Epithelial cell of umbilical artery (primary cell): ENCODE measurements around the gene WDR18. TPM values are rescaled to one million over a fixed set of nuclear protein-coding genes. Genes with fewer than 3 reads are reported as not detected.

ENCODE experiments used
- total RNA-seq: library from RNA; depleted of rRNA; stranded (reverse); fragments of >200 nt; gene quantifications from 2 replicates; pipeline ENCODE4 v1.2.3, GENCODE V29; 2014

The WDR18 gene
- total RNA-seq, result 83.3 and 118 TPM in 2 replicates

GRCh38 chr19:984165-984967 lies at the start of gene WDR18:
TSS of gene WDR18 (plus strand) at chr19:984345. CDS start at chr19:984354, 9 bp downstream.

GRCh38 chr19:1000095-1000494 lies 15.9 kb downstream of the WDR18 start, which contains the start of gene GRIN3B:
TSS of gene GRIN3B (plus strand) at chr19:1000419. CDS start at chr19:1000438, 19 bp downstream.

GRCh38 chr19:1020868-1021425 lies 36.8 kb downstream of the WDR18 start, which contains the start of gene TMEM259:
TSS of gene TMEM259 (minus strand) at chr19:1021123. CDS start at chr19:1020996, 127 bp downstream.

DNA sequence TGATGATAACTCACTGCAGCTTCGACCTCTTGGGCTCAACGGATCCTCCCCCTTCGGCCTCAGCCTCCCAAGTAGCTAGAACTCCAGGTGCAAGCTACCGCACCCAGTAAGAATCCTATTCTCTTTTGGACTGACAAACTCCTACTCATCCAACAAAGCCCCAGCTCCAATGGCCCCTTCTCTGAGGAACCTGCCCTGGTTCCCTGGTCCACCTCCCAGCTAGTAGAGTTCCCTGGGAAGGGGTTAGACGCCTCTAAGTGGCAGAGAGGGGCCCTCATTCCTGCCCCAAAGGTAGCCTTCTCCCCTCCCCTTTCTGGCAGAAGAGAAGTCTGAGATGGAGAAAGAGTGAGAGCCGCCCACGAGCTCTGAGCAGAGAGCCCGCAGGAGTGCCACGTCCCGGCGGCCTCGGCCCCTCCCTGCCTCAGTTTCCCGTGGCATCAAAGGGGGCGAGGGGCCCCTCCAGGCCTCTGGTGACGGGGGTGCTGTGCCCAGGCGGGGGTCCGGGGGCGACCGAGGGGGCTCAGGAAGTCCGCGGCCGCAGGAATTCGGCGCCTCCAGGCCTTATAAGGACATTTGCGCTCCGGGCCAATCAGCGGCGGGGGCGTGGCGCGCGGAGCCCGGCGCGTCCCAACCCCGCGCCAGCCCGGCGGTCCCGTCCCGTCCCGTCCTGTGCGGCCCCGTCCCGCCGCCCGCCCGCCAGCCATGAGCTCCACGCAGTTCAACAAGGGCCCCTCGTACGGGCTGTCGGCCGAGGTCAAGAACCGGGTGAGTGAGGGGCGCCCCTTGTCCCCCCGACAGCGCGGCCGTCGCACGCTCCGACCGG lies 42.0 kb downstream of the WDR18 start, which contains the start of gene CNN2:
Gene CNN2, plus strand, starts transcription at position 649 of the 823 bp plus-strand sequence. Its CDS starts 54 bp downstream, at position 703.

DNA sequence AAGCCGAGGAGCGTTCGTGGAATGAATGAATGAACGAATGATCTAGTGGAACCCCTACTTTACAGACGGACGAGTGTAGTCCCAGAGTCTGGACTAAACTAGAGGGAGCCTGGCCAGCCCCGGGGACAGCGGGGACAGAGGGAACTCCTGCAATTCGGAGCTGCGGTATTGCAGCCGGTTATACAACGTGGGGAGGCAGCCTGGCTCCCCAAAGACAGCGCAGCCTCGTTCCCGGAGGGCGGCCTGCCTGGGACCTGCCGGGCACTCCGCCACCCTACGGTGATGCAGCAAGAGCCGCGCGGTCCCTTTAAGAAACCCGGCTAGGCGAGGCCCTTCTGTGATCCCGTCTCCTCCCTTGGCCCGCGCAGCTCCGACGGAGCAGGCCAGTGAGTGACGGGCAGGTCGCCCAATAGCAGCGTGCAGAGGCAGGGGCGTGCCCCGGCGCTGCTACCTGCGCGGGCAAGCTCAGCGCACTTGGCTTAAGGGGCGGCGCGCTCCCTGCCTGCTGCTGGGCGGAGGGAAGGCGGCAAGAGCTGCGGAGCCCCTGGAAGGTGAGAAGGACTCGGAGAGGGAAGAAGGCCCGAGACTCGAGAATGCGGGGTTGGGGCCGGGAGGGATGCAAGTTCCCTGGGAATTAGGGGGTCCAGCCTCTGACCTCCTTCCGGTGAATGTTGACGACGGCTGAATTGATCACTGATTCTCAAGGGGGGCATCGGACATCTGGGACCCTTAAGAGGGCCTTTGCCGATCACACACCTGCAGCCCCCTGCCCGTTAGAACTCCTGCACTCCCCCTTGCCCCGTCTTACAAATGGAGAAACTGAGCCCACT lies 55.7 kb downstream of the WDR18 start, which contains the start of gene ABCA7:
Gene ABCA7, plus strand, starts transcription at position 462 of the 830 bp plus-strand sequence. CDS start 1,255 bp downstream, outside the sequence.

Other genes starting within 250 kb of the WDR18 start
- gene MISP, start 233.2 kb upstream of the WDR18 start, total RNA-seq, result not detected in 2 replicates
- 107 and 220 TPM in 2 replicates for gene PTBP1, start 186.9 kb upstream of the WDR18 start, total RNA-seq
- gene PLPPR3, start 162.4 kb upstream of the WDR18 start, total RNA-seq, result 0.15 and 0.97 TPM in 2 replicates
- gene AZU1, start 156.5 kb upstream of the WDR18 start, total RNA-seq, result not detected in 2 replicates
- not detected in 2 replicates for gene PRTN3, start 143.3 kb upstream of the WDR18 start, total RNA-seq
- gene ELANE, start 132.0 kb upstream of the WDR18 start, total RNA-seq, result not detected in 2 replicates
- 0.30 and 1.3 TPM in 2 replicates for gene CFD, start 124.7 kb upstream of the WDR18 start, total RNA-seq
- gene MED16, start 91.2 kb upstream of the WDR18 start, total RNA-seq, result 17.2 and 23.4 TPM in 2 replicates
- not detected in 2 replicates for gene RNU6-9, start 90.9 kb upstream of the WDR18 start, total RNA-seq
- 14.0 and 18.8 TPM in 2 replicates for gene R3HDM4, start 71.1 kb upstream of the WDR18 start, total RNA-seq
- gene KISS1R, start 67.0 kb upstream of the WDR18 start, total RNA-seq, result not detected in 2 replicates
- gene ARID3A, start 58.3 kb upstream of the WDR18 start, total RNA-seq, result 2.7 and 7.1 TPM in 2 replicates
- 0.65 TPM in 1 of 2 replicates, not detected in the other for gene GRIN3B, start 16.1 kb downstream of the WDR18 start, total RNA-seq
- gene TMEM259, start 36.8 kb downstream of the WDR18 start, total RNA-seq, result 52.3 and 57.5 TPM in 2 replicates
- not detected in 2 replicates for gene RNU6-2, start 37.2 kb downstream of the WDR18 start, total RNA-seq
- 120 and 173 TPM in 2 replicates for gene CNN2, start 42.3 kb downstream of the WDR18 start, total RNA-seq
- gene ABCA7, start 55.8 kb downstream of the WDR18 start, total RNA-seq, result 4.5 and 5.2 TPM in 2 replicates
- gene ARHGAP45, start 82.8 kb downstream of the WDR18 start, total RNA-seq, result 10.1 and 10.5 TPM in 2 replicates
- 88.0 and 145 TPM in 2 replicates for gene POLR2E, start 111.0 kb downstream of the WDR18 start, total RNA-seq
- 323 and 461 TPM in 2 replicates for gene GPX4, start 119.6 kb downstream of the WDR18 start, total RNA-seq
- 28.3 and 31.0 TPM in 2 replicates for gene SBNO2, start 189.9 kb downstream of the WDR18 start, total RNA-seq
- 89.0 and 103 TPM in 2 replicates for gene STK11, start 221.4 kb downstream of the WDR18 start, total RNA-seq